ENCODE measurements around the gene CCP110. TPM values are rescaled to one million over a fixed set of nuclear protein-coding genes. Genes with fewer than 3 reads are reported as not detected.

Gene CCP110
- total and polyA plus RNA-seq, 2 donors (not counting 1 experiment from before 2014, with no cell fraction given) = 4.9 to 23.6 TPM

DNA sequence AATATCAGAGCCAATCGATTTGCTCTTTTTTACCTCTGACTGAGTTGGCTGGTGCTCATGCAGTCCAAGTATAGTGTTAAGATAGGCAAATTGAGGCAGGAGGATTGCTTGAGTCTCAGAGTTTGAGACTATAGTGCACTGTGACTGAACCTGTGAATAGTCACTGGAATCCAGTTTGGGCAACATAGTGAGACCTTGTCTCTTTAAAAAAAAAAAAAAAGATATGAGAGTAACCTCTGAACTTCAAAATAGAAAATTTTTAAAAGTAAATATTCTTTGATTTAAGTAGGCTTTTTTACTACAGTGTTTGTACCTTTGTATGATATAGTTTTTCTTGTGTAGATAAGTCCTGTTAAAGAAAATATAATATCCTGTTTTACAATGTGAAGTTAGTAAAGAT, 3.4 kb downstream of the CCP110 start:
- intact Hi-C loops (cut with micrococcal nuclease) = loop anchor here (10.0 kb wide), 1 partner anchor 1218 kb away; the partner anchor contains the start of gene THUMPD1
- H3K79me2 ChIP-seq (ENCODE audit: control insufficient read depth, insufficient read depth, low read length) = peaks cover 11% of the 10 kb centered on the region
- H2AFZ ChIP-seq (ENCODE audit: insufficient read depth, low read depth, low read length, poor library complexity, severe bottlenecking) = no peak overlapping the region
- no peak overlapping the region for H3K4me3 Mint-ChIP-seq
- CTCF ChIA-PET = interaction anchor here (0.8 kb wide), 1 partner anchor 24 kb away, joined by 3 read pairs; no protein-coding TSS in a partner anchor
- no peaks in the 10 kb centered on the region for H3K9me3 ChIP-seq (ENCODE audit: control extremely low read depth in 1 of 3, control insufficient read depth in 2 of 3, insufficient read depth in 1 of 3, low read length in 2 of 3)
- DNase-seq (no peak), ATAC-seq (ENCODE audit: low read depth) (no peak)
- H3K27ac ChIP-seq (ENCODE audit: low read length in 2 of 2) = no peak overlapping the region
- peaks cover 2 to 14% of the 10 kb centered on the region in 2 experiments for H3K36me3 ChIP-seq (replicated peaks in 1 of 2; ENCODE audit: control extremely low read depth in 1 of 2, control insufficient read depth in 1 of 2, extremely low read depth in 1 of 2, insufficient read depth in 2 of 2, low read length in 1 of 2)
- no peaks in the 10 kb centered on the region for H3K27me3 ChIP-seq (replicated peaks in 1 of 4; ENCODE audit: control extremely low read depth in 1 of 4, control insufficient read depth in 3 of 4, insufficient read depth in 4 of 4, low read length in 3 of 4)
- WGBS (ENCODE audit: insufficient coverage) = no CpG with 5 or more reads among the region's 1 CpG
- peaks cover 22% of the 10 kb centered on the region for H3K4me1 Mint-ChIP-seq
- no peaks in the 10 kb centered on the region for H4K20me1 ChIP-seq (ENCODE audit: control insufficient read depth, insufficient read depth, low read length, poor library complexity, severe bottlenecking)
- H3K27ac Mint-ChIP-seq = no peak overlapping the region
- no peak overlapping the region for H3K9ac ChIP-seq (ENCODE audit: low read length)
- H3K9me3 Mint-ChIP-seq (ENCODE audit: insufficient read depth) = no peaks in the 10 kb centered on the region
- TF ChIP-seq, protein P1, sequence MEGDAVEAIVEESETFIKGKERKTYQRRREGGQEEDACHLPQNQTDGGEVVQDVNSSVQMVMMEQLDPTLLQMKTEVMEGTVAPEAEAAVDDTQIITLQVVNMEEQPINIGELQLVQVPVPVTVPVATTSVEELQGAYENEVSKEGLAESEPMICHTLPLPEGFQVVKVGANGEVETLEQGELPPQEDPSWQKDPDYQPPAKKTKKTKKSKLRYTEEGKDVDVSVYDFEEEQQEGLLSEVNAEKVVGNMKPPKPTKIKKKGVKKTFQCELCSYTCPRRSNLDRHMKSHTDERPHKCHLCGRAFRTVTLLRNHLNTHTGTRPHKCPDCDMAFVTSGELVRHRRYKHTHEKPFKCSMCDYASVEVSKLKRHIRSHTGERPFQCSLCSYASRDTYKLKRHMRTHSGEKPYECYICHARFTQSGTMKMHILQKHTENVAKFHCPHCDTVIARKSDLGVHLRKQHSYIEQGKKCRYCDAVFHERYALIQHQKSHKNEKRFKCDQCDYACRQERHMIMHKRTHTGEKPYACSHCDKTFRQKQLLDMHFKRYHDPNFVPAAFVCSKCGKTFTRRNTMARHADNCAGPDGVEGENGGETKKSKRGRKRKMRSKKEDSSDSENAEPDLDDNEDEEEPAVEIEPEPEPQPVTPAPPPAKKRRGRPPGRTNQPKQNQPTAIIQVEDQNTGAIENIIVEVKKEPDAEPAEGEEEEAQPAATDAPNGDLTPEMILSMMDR (IDR thresholded peaks at IDR 0.05) = no peak
- no peak for TF ChIP-seq EZH2 (IDR thresholded peaks at IDR 0.05; ENCODE audit: borderline replicate concordance, insufficient read depth, low read depth, low read length, poor library complexity, severe bottlenecking)
- H3K27me3 Mint-ChIP-seq = no peaks in the 10 kb centered on the region
- POLR2A ChIA-PET = no interaction called here
- no peak overlapping the region for H3K4me3 ChIP-seq (ENCODE audit: control extremely low read depth in 1 of 5, extremely low read depth in 1 of 5, insufficient read depth in 1 of 5, low read depth in 2 of 5, low read length in 4 of 5)
- peaks cover 11 to 27% of the 10 kb centered on the region in 2 donors for H3K4me1 ChIP-seq (ENCODE audit: control insufficient read depth in 2 of 2, insufficient read depth in 2 of 2, low read length in 2 of 2)
- H3K4me2 ChIP-seq (replicated peaks; ENCODE audit: low read depth, low read length, poor library complexity, severe bottlenecking) = no peak overlapping the region

DNA sequence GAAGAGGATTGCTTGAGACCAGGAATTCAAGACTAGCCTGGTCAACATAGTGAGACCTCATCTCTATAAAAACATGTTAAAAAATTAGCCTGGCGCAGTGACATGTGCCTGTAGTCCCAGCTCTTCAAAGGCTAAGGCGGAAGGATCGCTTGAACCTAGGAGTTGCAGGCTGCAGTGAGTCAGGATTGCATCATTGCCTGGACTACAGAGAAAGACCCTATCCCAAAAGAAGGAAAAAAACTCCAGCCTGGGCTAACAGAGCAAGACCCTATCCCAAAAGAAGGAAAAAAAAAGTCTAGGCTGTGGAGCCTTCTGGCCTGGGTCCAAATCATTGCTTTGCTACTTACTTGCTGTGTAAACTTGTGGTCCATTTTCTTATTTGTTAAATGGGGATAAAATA, 4.9 kb downstream of the CCP110 start:
- Histone ChIP-seq H3K79me2 (ENCODE audit: control insufficient read depth, insufficient read depth, low read length) (peaks cover 11% of the 10 kb centered on the region), H3K9ac (ENCODE audit: low read length) (no peak overlapping the region), H3K4me2 (replicated peaks; ENCODE audit: low read depth, low read length, poor library complexity, severe bottlenecking) (no peak overlapping the region), H3K36me3 (replicated peaks in 1 of 2; ENCODE audit: control extremely low read depth in 1 of 2, control insufficient read depth in 1 of 2, extremely low read depth in 1 of 2, insufficient read depth in 2 of 2, low read length in 1 of 2) (peaks cover 2 to 17% of the 10 kb centered on the region in 2 experiments), H2AFZ (ENCODE audit: insufficient read depth, low read depth, low read length, poor library complexity, severe bottlenecking) (no peak overlapping the region), H3K27me3 (replicated peaks in 1 of 4; ENCODE audit: control extremely low read depth in 1 of 4, control insufficient read depth in 3 of 4, insufficient read depth in 4 of 4, low read length in 3 of 4) (no peaks in the 10 kb centered on the region), H3K9me3 (ENCODE audit: control extremely low read depth in 1 of 3, control insufficient read depth in 2 of 3, insufficient read depth in 1 of 3, low read length in 2 of 3) (no peaks in the 10 kb centered on the region), H3K4me3 (ENCODE audit: control extremely low read depth in 1 of 5, extremely low read depth in 1 of 5, insufficient read depth in 1 of 5, low read depth in 2 of 5, low read length in 4 of 5) (no peak overlapping the region), H3K27ac (ENCODE audit: low read length in 2 of 2) (no peak overlapping the region), H3K4me1 (ENCODE audit: control insufficient read depth in 2 of 2, insufficient read depth in 2 of 2, low read length in 2 of 2) (peaks cover 8 to 15% of the 10 kb centered on the region in 2 donors), H4K20me1 (ENCODE audit: control insufficient read depth, insufficient read depth, low read length, poor library complexity, severe bottlenecking) (no peaks in the 10 kb centered on the region)
- no peaks in the 10 kb centered on the region for H3K9me3 Mint-ChIP-seq (ENCODE audit: insufficient read depth)
- POLR2A ChIA-PET = no interaction called here
- ATAC-seq (ENCODE audit: low read depth) (no peak), DNase-seq (no peak)
- H3K4me1 Mint-ChIP-seq = peaks cover 17% of the 10 kb centered on the region
- no peak overlapping the region for H3K27ac Mint-ChIP-seq
- H3K4me3 Mint-ChIP-seq = no peak overlapping the region
- TF ChIP-seq, protein P1 (IDR thresholded peaks at IDR 0.05) = no peak
- TF ChIP-seq EZH2 (IDR thresholded peaks at IDR 0.05; ENCODE audit: borderline replicate concordance, insufficient read depth, low read depth, low read length, poor library complexity, severe bottlenecking) = no peak
- CTCF ChIA-PET = interaction anchor here (1.0 kb wide), 1 partner anchor 26 kb away, joined by 4 read pairs; the partner anchor contains the start of gene VPS35L
- 97% methylated on average over 3 of the region's 3 CpGs for WGBS (ENCODE audit: insufficient coverage)
- H3K27me3 Mint-ChIP-seq = no peaks in the 10 kb centered on the region
- intact Hi-C loops (cut with micrococcal nuclease) = loop anchor here (10.0 kb wide), 1 partner anchor 1216 kb away; the partner anchor contains the start of gene THUMPD1

Data from B cell (primary cell).